Measurements from ENCODE around the gene XPR1. TPM values are rescaled to one million over a fixed set of nuclear protein-coding genes. Genes with fewer than 3 reads are reported as not detected.

The XPR1 gene
- total and polyA plus RNA-seq, 2 experiments from 2014 or later: 18.1 to 36.4 TPM

DNA sequence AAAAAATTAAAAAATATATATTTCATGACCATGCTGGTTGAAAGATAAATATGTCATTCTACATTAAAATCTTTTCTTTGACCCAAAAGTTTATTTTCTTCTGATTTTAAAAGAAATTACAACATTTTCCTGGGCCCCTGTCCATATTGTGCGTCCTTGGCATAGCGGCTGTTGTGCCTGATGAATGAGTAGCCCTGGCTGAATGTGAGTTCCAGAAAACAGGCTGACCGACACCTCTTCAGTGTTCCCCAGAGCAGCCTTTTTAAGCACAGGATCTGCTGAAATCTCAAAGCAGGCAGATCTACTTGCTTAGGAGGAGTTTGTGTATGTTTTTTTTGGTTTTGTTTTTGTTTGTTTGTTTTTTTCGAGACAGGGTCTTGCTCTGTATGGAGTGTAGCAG is 300.6 kb downstream of the XPR1 start:
- Histone ChIP-seq H3K27me3 (no peaks in the 10 kb centered on the region), H3K9me3 (ENCODE audit: low read depth) (no peaks in the 10 kb centered on the region), H3K36me3 (no peaks in the 10 kb centered on the region), H3K4me3 (no peak overlapping the region), H3K4me1 (ENCODE audit: low read depth) (peaks cover 40% of the 10 kb centered on the region), H3K27ac (no peak overlapping the region)
- TF ChIP-seq, protein P1, sequence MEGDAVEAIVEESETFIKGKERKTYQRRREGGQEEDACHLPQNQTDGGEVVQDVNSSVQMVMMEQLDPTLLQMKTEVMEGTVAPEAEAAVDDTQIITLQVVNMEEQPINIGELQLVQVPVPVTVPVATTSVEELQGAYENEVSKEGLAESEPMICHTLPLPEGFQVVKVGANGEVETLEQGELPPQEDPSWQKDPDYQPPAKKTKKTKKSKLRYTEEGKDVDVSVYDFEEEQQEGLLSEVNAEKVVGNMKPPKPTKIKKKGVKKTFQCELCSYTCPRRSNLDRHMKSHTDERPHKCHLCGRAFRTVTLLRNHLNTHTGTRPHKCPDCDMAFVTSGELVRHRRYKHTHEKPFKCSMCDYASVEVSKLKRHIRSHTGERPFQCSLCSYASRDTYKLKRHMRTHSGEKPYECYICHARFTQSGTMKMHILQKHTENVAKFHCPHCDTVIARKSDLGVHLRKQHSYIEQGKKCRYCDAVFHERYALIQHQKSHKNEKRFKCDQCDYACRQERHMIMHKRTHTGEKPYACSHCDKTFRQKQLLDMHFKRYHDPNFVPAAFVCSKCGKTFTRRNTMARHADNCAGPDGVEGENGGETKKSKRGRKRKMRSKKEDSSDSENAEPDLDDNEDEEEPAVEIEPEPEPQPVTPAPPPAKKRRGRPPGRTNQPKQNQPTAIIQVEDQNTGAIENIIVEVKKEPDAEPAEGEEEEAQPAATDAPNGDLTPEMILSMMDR (IDR thresholded peaks at IDR 0.05; ENCODE audit: low read depth, low read length): no peak
- DNase-seq (ENCODE audit: low read depth in 1 of 2, low spot score in 1 of 2): no peak

DNA sequence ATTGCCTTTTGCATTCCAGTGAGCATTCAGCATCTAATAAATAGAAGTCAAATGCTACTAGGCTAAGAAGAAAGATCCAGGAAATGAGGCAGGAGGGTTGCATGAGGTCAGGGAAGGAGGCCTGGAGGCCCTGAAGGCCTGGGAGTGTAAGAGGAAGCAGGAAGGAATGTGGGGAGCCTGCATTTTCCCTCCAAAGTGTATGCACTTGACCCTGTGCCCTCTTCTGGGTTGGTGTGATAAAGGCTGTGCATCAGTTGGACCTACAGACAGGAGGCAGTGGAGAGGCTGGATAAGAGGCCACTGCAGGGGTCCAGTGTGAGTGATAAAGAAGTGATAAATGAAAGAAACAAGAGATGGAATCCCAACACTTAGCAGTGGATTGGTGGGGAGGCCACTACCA is 301.3 kb downstream of the XPR1 start:
- no peaks in the 10 kb centered on the region for H3K27me3 ChIP-seq
- peak in 1 of 2 donors; percentile 71 for DNase-seq (ENCODE audit: low read depth in 1 of 2, low spot score in 1 of 2)
- no peak overlapping the region for H3K4me3 ChIP-seq
- H3K4me1 ChIP-seq (ENCODE audit: low read depth): peaks cover 33% of the 10 kb centered on the region
- H3K36me3 ChIP-seq: no peaks in the 10 kb centered on the region
- TF ChIP-seq, protein P1 (IDR thresholded peaks at IDR 0.05; ENCODE audit: low read depth, low read length): no peak
- peak overlapping the region; percentile 42 for H3K27ac ChIP-seq
- H3K9me3 ChIP-seq (ENCODE audit: low read depth): no peaks in the 10 kb centered on the region

DNA sequence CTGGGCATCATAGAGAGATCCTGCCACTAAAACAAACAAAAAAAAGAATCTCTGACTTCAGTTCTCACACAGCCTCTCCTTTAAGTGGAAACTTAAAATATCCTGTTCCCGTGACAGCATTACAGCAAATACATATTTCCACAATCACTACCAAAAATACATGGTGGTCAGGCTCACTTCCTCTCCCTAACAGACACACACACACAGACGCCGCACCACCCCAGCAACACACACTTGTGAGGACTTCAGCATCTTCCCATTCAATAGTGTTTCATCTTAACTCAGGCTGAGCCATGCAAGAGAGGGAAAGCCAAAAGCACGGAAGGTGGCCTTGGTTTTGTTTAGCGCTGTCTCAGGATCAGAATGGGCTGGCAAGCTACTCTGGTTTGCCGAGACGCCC is 302.7 kb downstream of the XPR1 start:
- no peaks in the 10 kb centered on the region for H3K9me3 ChIP-seq (ENCODE audit: low read depth)
- no peak overlapping the region for H3K4me3 ChIP-seq
- DNase-seq (ENCODE audit: low read depth in 1 of 2, low spot score in 1 of 2): no peak
- H3K36me3 ChIP-seq: no peaks in the 10 kb centered on the region
- H3K27me3 ChIP-seq: no peaks in the 10 kb centered on the region
- H3K4me1 ChIP-seq (ENCODE audit: low read depth): peaks cover 22% of the 10 kb centered on the region
- TF ChIP-seq, protein P1 (IDR thresholded peaks at IDR 0.05; ENCODE audit: low read depth, low read length): no peak
- H3K27ac ChIP-seq: no peak overlapping the region

DNA sequence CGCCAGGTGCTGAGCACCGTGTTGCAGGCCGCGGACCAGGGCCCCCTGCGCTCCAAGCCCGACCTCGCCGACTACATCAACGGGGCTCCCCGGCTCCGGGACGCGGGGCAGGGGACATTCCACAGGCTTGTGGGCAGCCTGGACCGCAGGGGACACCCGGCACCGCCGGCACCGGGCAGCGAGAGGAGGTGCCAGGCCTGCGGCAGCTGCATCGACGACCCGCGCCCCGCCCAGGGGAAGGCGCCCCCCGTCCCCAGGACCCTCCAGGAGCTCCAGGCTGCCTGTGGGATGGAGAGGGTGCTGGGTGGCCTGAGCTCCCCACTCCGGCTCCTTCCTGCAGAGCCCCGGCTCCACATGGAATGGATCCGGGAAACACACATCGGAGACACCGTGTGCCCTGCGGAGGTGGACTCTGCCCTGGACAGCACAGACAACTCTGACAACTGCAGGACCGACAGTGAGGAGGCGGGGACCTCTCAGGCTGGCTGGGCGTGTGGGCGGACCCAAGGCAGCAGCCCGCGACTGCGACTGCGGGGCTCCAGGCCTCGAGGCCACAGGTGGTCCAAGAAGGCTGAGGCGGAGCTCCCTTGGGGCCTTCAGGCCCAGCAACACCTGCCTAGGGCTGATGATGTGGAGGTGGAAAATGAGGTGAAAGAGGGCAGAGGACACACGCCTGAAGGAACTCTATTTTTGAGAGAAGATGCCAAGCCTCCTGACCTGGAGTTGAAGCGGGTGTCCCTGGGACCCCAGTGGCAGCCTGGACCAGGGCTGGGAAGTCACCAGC is 303.7 kb downstream of the XPR1 start:
- no peak for DNase-seq (ENCODE audit: low read depth in 1 of 2, low spot score in 1 of 2)
- TF ChIP-seq, protein P1 (IDR thresholded peaks at IDR 0.05; ENCODE audit: low read depth, low read length): no peak
- H3K9me3 ChIP-seq (ENCODE audit: low read depth): no peaks in the 10 kb centered on the region
- no peak overlapping the region for H3K4me3 ChIP-seq
- H3K27me3 ChIP-seq: no peaks in the 10 kb centered on the region
- peaks cover 20% of the 10 kb centered on the region for H3K4me1 ChIP-seq (ENCODE audit: low read depth)
- H3K27ac ChIP-seq: no peak overlapping the region
- H3K36me3 ChIP-seq: no peaks in the 10 kb centered on the region

DNA sequence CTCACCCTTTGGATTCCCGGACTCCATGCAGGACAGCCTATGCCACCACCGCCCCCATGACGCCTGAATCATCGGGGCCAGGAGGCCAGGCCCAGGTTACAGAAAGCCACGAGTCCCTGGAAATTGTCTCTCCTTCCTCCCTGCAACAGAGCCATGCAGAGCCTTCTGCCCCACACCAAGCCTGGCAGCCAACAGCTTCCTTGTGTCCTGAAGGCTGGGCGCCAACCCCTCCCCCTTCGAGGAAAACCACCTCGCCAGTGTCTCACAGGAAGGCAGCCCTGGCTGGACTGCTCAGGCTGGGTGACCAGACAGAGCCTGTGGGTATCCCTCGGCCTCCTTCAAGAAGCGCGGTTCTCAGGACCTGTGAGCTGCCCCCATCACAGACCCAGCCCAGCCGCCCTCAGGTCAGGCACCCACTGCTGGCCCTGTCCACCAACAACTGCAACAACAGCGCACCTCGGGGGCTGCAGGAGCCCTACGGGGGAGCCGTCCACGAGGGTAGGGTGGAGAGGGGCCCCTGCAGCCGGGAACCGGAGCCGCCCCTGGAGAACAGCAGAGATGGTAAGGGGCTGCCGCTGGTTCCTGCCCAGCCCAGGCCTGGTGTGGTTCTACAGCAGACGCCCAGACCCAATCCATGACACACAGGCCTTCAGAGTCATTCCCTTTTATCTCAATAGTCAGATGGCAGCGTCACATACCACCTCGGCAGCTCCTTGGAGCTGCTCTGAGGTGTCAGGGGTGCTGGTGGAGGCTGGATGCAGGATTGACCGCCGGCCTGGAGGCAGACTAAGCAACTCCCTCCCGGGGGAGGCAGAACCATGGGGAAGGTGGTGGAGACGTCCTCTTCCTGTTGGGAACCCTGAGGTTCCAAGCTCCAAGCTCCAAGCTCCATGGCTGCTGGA is 304.5 kb downstream of the XPR1 start:
- Histone ChIP-seq H3K36me3 (no peaks in the 10 kb centered on the region), H3K4me3 (no peak overlapping the region), H3K27ac (no peak overlapping the region), H3K4me1 (ENCODE audit: low read depth) (peaks cover 12% of the 10 kb centered on the region), H3K9me3 (ENCODE audit: low read depth) (no peaks in the 10 kb centered on the region), H3K27me3 (no peaks in the 10 kb centered on the region)
- TF ChIP-seq, protein P1 (IDR thresholded peaks at IDR 0.05; ENCODE audit: low read depth, low read length): no peak
- no peak for DNase-seq (ENCODE audit: low read depth in 1 of 2, low spot score in 1 of 2)

All from cardiac muscle cell (in vitro differentiated cells and primary cell).